ENCODE data around the gene TSKS.

The TSKS gene

DNA sequence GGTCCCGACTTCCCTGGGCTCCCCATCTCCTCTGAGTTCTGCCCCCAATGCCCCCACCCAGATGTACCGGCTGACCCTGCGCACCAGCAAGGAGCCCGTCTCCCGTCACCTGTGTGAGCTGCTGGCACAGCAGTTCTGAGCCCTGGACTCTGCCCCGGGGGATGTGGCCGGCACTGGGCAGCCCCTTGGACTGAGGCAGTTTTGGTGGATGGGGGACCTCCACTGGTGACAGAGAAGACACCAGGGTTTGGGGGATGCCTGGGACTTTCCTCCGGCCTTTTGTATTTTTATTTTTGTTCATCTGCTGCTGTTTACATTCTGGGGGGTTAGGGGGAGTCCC is 43.5 kb upstream of the TSKS start:
- TF ChIP-seq TAF1 (IDR thresholded peaks at IDR 0.05; ENCODE audit: low read depth) (no peak), FOXM1 (IDR thresholded peaks at IDR 0.05; ENCODE audit: borderline replicate concordance, low read depth) (no peak), CEBPB (IDR thresholded peaks at IDR 0.05) (no peak), RAD21 (IDR thresholded peaks at IDR 0.05; ENCODE audit: low read depth) (no peak), EGR1 (IDR thresholded peaks at IDR 0.05) (no peak), CREB1 (IDR thresholded peaks at IDR 0.05; ENCODE audit: low read depth) (no peak), TCF12 (IDR thresholded peaks at IDR 0.05; ENCODE audit: low read depth) (no peak), ZBTB7A (IDR thresholded peaks at IDR 0.05; ENCODE audit: low read depth) (no peak), YY1 (IDR thresholded peaks at IDR 0.05; ENCODE audit: low read depth) (no peak), EP300 (IDR thresholded peaks at IDR 0.05; ENCODE audit: borderline replicate concordance) (no peak), TEAD4 (IDR thresholded peaks at IDR 0.05) (no peak), NFIC (IDR thresholded peaks at IDR 0.05) (no peak)
- TF ChIP-seq, protein P1, sequence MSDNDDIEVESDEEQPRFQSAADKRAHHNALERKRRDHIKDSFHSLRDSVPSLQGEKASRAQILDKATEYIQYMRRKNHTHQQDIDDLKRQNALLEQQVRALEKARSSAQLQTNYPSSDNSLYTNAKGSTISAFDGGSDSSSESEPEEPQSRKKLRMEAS (IDR thresholded peaks at IDR 0.05), result no peak
- TF ChIP-seq, protein P2, sequence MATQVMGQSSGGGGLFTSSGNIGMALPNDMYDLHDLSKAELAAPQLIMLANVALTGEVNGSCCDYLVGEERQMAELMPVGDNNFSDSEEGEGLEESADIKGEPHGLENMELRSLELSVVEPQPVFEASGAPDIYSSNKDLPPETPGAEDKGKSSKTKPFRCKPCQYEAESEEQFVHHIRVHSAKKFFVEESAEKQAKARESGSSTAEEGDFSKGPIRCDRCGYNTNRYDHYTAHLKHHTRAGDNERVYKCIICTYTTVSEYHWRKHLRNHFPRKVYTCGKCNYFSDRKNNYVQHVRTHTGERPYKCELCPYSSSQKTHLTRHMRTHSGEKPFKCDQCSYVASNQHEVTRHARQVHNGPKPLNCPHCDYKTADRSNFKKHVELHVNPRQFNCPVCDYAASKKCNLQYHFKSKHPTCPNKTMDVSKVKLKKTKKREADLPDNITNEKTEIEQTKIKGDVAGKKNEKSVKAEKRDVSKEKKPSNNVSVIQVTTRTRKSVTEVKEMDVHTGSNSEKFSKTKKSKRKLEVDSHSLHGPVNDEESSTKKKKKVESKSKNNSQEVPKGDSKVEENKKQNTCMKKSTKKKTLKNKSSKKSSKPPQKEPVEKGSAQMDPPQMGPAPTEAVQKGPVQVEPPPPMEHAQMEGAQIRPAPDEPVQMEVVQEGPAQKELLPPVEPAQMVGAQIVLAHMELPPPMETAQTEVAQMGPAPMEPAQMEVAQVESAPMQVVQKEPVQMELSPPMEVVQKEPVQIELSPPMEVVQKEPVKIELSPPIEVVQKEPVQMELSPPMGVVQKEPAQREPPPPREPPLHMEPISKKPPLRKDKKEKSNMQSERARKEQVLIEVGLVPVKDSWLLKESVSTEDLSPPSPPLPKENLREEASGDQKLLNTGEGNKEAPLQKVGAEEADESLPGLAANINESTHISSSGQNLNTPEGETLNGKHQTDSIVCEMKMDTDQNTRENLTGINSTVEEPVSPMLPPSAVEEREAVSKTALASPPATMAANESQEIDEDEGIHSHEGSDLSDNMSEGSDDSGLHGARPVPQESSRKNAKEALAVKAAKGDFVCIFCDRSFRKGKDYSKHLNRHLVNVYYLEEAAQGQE (IDR thresholded peaks at IDR 0.05; ENCODE audit: low read depth), result no peak
- TF ChIP-seq, protein P3, sequence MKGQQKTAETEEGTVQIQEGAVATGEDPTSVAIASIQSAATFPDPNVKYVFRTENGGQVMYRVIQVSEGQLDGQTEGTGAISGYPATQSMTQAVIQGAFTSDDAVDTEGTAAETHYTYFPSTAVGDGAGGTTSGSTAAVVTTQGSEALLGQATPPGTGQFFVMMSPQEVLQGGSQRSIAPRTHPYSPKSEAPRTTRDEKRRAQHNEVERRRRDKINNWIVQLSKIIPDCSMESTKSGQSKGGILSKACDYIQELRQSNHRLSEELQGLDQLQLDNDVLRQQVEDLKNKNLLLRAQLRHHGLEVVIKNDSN (IDR thresholded peaks at IDR 0.05), result no peak

DNA sequence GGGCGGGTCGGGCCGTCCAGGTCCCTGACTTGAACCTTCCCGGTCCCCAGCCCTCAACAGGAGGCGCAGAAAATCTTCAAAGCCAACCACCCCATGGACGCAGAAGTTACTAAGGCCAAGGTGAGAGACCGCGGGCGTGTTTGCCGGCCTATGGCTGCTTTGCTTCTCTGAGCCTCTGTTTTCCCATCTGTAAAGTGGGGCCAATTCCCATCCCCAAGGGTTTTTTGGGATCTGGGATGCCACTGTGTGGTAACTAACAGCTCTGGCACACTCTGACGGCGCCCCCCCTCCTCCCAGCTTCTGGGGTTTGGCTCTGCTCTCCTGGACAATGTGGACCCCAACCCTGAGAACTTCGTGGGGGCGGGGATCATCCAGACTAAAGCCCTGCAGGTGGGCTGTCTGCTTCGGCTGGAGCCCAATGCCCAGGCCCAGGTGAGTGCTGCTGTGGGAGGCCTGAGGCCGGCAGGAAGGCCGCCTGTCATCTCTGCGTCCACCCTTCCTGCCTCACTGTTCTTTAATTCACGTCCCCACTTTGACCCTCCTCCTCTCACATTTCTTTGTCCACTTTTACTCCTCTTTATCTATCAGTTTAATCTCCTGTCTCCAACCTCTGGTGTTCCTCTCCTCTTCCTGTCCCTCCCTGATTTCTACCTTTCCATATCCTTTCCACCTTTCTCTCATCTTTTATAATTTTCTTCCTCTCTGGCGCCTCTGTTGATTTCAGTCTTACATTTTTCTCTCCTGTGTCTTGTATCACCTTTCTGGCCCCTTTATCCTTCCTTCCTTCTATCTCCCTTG is 42.9 kb upstream of the TSKS start:
- TF ChIP-seq CREB1 (IDR thresholded peaks at IDR 0.05; ENCODE audit: low read depth) (no peak), YY1 (IDR thresholded peaks at IDR 0.05; ENCODE audit: low read depth) (no peak), NFIC (IDR thresholded peaks at IDR 0.05) (no peak), TEAD4 (IDR thresholded peaks at IDR 0.05) (no peak)
- TF ChIP-seq, protein P1 (IDR thresholded peaks at IDR 0.05), result no peak
- TF ChIP-seq, protein P3 (IDR thresholded peaks at IDR 0.05), result no peak

DNA sequence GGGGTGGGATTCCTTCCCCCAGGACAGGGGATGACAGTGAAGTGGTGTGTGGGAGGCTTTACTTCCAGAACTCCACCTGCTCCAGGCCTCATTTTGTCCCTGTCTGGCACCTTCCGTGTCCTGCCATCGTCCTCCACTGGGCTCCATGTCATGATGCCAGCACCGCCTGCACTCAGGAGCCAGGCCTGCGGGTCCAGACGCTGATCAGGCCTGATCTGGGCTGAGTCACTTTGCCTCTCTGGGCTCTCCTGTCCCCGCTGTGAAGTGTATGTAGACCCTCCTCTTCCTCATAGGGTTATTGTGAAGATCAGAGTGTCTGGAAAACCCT is 40.4 kb upstream of the TSKS start:
- no peak for TF ChIP-seq FOXM1 (IDR thresholded peaks at IDR 0.05; ENCODE audit: borderline replicate concordance, low read depth)
- TF ChIP-seq TAF1 (IDR thresholded peaks at IDR 0.05; ENCODE audit: low read depth), result no peak
- no peak for TF ChIP-seq CEBPB (IDR thresholded peaks at IDR 0.05)
- no peak for TF ChIP-seq ZBTB7A (IDR thresholded peaks at IDR 0.05; ENCODE audit: low read depth)
- TF ChIP-seq EP300 (IDR thresholded peaks at IDR 0.05; ENCODE audit: borderline replicate concordance), result no peak
- TF ChIP-seq, protein P3 (IDR thresholded peaks at IDR 0.05), result no peak
- no peak for TF ChIP-seq RAD21 (IDR thresholded peaks at IDR 0.05; ENCODE audit: low read depth)
- TF ChIP-seq, protein P2 (IDR thresholded peaks at IDR 0.05; ENCODE audit: low read depth), result no peak
- no peak for TF ChIP-seq EGR1 (IDR thresholded peaks at IDR 0.05)
- TF ChIP-seq YY1 (IDR thresholded peaks at IDR 0.05; ENCODE audit: low read depth), result no peak
- TF ChIP-seq, protein P1 (IDR thresholded peaks at IDR 0.05), result no peak
- no peak for TF ChIP-seq TEAD4 (IDR thresholded peaks at IDR 0.05)
- TF ChIP-seq NFIC (IDR thresholded peaks at IDR 0.05), result no peak
- TF ChIP-seq CREB1 (IDR thresholded peaks at IDR 0.05; ENCODE audit: low read depth), result no peak
- no peak for TF ChIP-seq TCF12 (IDR thresholded peaks at IDR 0.05; ENCODE audit: low read depth)

DNA sequence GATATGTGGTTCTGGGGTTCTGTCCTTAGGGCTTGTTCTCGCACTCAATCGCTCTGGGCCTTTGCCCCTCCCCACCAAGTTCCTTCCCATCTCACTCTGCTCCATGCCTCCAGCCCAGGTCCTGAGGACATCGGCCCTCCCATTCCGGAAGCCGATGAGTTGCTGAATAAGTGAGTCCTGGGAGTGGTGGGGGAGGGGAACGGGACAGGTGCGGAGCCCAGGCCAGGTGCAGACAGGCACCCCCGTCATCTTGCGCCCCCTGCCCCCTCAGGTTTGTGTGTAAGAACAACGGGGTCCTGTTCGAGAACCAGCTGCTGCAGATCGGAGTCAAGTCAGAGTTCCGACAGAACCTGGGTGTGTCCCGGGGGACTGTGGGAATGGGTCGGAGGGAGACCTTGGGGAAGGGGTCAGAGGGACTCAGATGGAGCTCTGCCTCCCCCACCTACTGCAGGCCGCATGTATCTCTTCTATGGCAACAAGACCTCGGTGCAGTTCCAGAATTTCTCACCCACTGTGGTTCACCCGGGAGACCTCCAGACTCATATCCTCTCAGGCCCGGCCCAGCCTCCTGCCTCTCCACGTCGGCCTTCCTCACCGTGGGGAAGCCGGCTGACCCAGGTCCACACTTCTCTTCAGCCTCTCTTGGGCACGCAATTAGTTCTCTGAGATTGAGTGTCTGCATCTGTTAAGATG is 39.9 kb upstream of the TSKS start:
- no peak for TF ChIP-seq TAF1 (IDR thresholded peaks at IDR 0.05; ENCODE audit: low read depth)
- no peak for TF ChIP-seq CREB1 (IDR thresholded peaks at IDR 0.05; ENCODE audit: low read depth)
- TF ChIP-seq EP300 (IDR thresholded peaks at IDR 0.05; ENCODE audit: borderline replicate concordance), result no peak
- TF ChIP-seq, protein P1 (IDR thresholded peaks at IDR 0.05), result no peak
- no peak for TF ChIP-seq TEAD4 (IDR thresholded peaks at IDR 0.05)
- no peak for TF ChIP-seq FOXM1 (IDR thresholded peaks at IDR 0.05; ENCODE audit: borderline replicate concordance, low read depth)
- TF ChIP-seq, protein P2 (IDR thresholded peaks at IDR 0.05; ENCODE audit: low read depth), result no peak
- TF ChIP-seq, protein P3 (IDR thresholded peaks at IDR 0.05), result no peak
- TF ChIP-seq RAD21 (IDR thresholded peaks at IDR 0.05; ENCODE audit: low read depth), result no peak
- no peak for TF ChIP-seq CEBPB (IDR thresholded peaks at IDR 0.05)
- TF ChIP-seq TCF12 (IDR thresholded peaks at IDR 0.05; ENCODE audit: low read depth), result no peak
- TF ChIP-seq EGR1 (IDR thresholded peaks at IDR 0.05), result no peak
- TF ChIP-seq NFIC (IDR thresholded peaks at IDR 0.05), result no peak
- no peak for TF ChIP-seq ZBTB7A (IDR thresholded peaks at IDR 0.05; ENCODE audit: low read depth)
- no peak for TF ChIP-seq YY1 (IDR thresholded peaks at IDR 0.05; ENCODE audit: low read depth)
